ENCODE data around the gene TMEM131L.

TMEM131L gene

DNA sequence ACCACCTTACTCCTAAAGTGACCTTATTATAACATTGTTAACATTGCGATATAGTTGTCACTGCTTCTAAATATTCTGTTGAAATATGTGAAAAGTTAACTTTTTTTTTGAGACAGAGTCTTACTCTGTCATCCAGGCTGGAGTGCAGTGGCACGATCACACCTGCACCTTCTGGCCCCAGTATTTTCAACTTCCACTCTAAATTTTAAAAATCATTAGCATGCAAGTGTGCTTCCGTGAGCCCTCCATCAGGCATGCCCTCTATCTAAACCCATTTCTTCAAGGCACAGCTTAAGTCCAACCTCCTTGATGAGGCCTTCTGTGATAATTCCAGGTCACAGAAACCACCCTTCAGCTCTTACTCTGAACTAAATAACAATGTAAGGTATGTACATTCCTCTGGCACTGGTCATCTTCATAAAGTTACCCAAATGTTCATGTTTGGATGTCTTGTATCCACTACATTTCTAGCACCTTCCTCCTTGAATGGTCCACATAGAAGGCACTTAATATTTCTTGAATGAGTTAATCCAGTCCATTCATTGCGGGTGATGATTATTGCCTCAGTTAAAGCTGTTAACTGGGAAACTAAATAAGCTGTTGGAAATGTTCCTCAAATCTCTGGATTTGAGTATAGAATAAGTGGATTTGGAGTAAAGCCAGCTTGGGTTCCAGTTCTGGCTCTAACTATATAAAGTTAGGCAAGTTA lies 38.6 kb upstream of the TMEM131L start:
- H3K9ac ChIP-seq (ENCODE audit: low read depth, low read length) = no peak overlapping the region
- no peak overlapping the region for H3K4me2 ChIP-seq (ENCODE audit: low read length)
- no peaks in the 10 kb centered on the region for H3K36me3 ChIP-seq (ENCODE audit: insufficient read depth, low read length)
- no peaks in the 10 kb centered on the region for H3K27me3 ChIP-seq (ENCODE audit: control insufficient read depth, insufficient read depth, low read length)
- H3K4me1 ChIP-seq (ENCODE audit: control insufficient read depth, insufficient read depth, low read length) = peaks cover 5% of the 10 kb centered on the region
- no peak overlapping the region for H3K4me3 ChIP-seq (ENCODE audit: low read length)
- H3K9me3 ChIP-seq (replicated peaks; ENCODE audit: low read length) = no peaks in the 10 kb centered on the region

DNA sequence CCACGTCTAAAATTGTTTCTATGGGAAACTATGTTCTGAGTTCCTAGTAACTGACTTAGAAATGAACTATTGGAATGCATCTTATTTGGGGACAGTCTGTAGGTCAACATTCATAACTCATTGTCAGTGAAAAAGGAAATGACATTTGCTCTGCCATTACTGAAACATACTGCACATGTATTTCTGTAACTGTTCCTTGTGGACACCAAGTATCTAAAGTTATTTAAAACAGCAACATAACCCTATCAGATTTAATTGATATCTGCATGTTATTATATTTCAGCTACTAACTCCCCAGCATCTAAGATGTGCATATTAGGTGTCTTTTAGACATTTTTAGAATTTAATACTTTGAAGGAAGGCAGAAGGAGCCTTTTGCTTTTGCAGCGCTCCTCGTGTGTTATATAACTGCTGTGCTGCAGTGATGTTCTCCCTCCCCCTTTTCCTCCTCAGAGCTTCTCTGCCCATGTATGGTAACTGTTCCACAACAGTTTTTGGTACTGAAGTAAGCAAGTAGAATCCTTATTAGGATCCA lies 37.2 kb upstream of the TMEM131L start:
- H3K36me3 ChIP-seq (ENCODE audit: insufficient read depth, low read length) = no peaks in the 10 kb centered on the region
- H3K4me1 ChIP-seq (ENCODE audit: control insufficient read depth, insufficient read depth, low read length) = peaks cover 8% of the 10 kb centered on the region
- H3K27me3 ChIP-seq (ENCODE audit: control insufficient read depth, insufficient read depth, low read length) = no peaks in the 10 kb centered on the region
- no peak overlapping the region for H3K4me2 ChIP-seq (ENCODE audit: low read length)
- H3K9ac ChIP-seq (ENCODE audit: low read depth, low read length) = no peak overlapping the region
- H3K4me3 ChIP-seq (ENCODE audit: low read length) = no peak overlapping the region
- no peaks in the 10 kb centered on the region for H3K9me3 ChIP-seq (replicated peaks; ENCODE audit: low read length)

DNA sequence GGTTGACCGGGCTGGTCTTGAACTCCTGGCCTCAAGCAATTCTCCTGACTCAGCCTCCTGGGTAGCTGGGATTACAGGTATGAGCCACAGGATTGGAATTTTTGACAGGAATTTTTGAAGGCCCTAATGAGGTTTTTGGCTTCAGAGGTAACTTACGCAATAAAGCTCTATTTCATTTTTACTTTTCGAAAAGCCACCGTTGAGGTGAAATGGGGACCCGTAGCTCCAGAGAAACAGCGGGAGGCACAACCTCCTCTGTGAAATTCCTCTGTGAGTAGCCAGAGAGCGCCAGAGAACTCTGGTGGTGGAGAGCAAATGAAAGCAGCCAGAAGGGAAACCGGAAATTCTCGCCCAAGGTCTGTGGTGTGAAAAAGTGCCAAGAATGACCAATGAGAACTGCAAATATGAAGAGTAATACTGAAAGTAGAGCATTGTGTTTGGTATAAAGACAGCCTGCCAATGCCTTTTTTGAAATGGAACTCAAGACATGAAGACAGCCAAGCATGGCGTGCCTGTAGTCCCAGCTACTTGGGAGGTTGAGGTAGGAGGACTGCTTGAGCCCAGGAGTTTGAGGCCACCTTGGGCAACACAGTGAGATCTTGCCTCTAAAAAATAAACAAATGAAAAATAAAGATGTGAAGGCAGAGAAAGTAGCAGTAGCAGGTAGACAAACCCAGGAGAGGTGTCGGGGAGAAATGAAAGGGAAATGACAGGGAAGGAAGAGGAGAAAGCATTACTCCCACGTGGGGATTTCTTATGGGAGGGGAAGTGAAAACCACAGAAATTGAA lies 33.0 kb upstream of the TMEM131L start:
- no peaks in the 10 kb centered on the region for H3K9me3 ChIP-seq (replicated peaks; ENCODE audit: low read length)
- H3K4me2 ChIP-seq (ENCODE audit: low read length) = no peak overlapping the region
- H3K9ac ChIP-seq (ENCODE audit: low read depth, low read length) = no peak overlapping the region
- H3K36me3 ChIP-seq (ENCODE audit: insufficient read depth, low read length) = no peaks in the 10 kb centered on the region
- H3K4me3 ChIP-seq (ENCODE audit: low read length) = no peak overlapping the region
- H3K27me3 ChIP-seq (ENCODE audit: control insufficient read depth, insufficient read depth, low read length) = no peaks in the 10 kb centered on the region
- peaks cover 4% of the 10 kb centered on the region for H3K4me1 ChIP-seq (ENCODE audit: control insufficient read depth, insufficient read depth, low read length)

DNA sequence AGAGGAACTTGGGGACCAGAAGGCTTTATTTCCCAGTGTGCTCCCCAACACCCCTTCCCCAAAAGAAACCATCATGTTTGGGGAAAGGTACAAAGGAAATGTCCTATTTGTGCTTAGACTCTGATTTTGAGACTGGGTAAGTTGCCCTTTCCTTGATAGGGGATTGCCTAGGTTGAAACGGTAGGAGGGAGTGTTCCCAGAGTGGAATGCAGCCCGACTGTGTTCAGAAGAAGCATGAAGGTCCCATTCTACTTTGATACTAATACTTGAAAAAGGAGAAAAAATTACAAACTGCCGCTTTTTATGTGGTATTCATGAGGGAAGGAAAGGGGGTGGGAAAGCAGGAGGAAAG lies 32.4 kb upstream of the TMEM131L start:
- no peak overlapping the region for H3K4me3 ChIP-seq (ENCODE audit: low read length)
- H3K4me1 ChIP-seq (ENCODE audit: control insufficient read depth, insufficient read depth, low read length) = peaks cover 4% of the 10 kb centered on the region
- no peaks in the 10 kb centered on the region for H3K27me3 ChIP-seq (ENCODE audit: control insufficient read depth, insufficient read depth, low read length)
- H3K9me3 ChIP-seq (replicated peaks; ENCODE audit: low read length) = no peaks in the 10 kb centered on the region
- no peaks in the 10 kb centered on the region for H3K36me3 ChIP-seq (ENCODE audit: insufficient read depth, low read length)
- no peak overlapping the region for H3K4me2 ChIP-seq (ENCODE audit: low read length)
- H3K9ac ChIP-seq (ENCODE audit: low read depth, low read length) = no peak overlapping the region

DNA sequence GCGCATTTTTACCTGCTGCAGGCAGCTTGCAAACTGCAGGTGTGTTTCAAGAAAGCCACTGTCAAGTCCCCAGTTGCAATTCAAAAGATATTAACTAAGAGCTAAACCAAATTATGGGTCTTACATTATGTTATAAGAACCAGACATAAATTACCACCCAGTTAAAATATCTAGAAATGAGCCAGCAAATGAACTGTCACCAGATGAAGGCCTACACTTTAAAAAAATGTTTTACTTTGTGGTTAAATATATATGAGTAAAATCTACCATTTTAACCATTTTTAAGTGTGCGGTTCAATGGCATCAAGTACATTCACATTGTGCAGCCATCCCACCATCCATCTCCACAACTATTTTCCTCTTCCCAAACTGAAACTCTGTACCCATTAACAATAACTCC lies 32.0 kb upstream of the TMEM131L start:
- no peaks in the 10 kb centered on the region for H3K36me3 ChIP-seq (ENCODE audit: insufficient read depth, low read length)
- H3K4me2 ChIP-seq (ENCODE audit: low read length) = no peak overlapping the region
- peaks cover 4% of the 10 kb centered on the region for H3K4me1 ChIP-seq (ENCODE audit: control insufficient read depth, insufficient read depth, low read length)
- H3K9ac ChIP-seq (ENCODE audit: low read depth, low read length) = no peak overlapping the region
- H3K4me3 ChIP-seq (ENCODE audit: low read length) = no peak overlapping the region
- no peaks in the 10 kb centered on the region for H3K27me3 ChIP-seq (ENCODE audit: control insufficient read depth, insufficient read depth, low read length)
- no peaks in the 10 kb centered on the region for H3K9me3 ChIP-seq (replicated peaks; ENCODE audit: low read length)

DNA sequence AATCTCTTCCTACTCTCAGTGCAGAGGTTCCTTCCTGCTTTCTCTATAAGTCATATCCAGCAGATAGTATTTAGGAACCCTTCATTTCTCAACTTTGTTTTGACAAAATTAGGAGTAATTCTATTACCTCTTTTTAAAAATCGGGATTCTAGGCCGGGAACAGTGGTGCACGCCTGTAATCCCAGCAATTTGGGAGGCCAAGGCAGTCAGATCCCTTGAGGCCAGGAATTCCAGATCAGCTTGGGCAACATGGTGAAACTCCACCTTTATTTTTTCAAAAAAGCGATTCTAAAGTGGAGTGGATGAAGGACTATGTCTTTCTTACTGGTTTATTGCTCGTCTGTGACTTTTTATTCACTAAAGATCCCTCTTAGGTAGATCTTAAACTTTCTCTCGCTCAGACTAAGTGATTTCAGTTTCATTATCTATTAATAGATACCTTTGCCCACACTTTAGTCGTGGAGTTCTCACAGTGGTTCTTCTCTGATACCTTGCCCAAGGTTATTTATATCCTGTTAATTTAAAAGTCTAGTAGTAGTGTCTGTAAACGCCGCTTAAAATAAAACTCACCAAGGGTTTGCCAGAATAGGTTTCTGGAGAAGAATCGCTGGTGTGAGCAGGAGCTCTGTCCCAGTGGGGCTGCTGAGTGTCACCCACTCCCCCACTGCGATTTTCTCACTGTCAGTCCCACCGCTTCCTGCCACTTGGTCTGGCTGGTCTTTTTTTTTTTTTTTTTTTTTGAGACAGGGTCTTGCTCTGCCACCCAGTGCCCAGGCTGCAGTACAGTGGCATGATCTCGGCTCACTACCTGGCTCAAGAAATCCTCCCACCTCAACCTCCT lies 27.0 kb upstream of the TMEM131L start:
- H3K27me3 ChIP-seq (ENCODE audit: control insufficient read depth, insufficient read depth, low read length) = no peaks in the 10 kb centered on the region

DNA sequence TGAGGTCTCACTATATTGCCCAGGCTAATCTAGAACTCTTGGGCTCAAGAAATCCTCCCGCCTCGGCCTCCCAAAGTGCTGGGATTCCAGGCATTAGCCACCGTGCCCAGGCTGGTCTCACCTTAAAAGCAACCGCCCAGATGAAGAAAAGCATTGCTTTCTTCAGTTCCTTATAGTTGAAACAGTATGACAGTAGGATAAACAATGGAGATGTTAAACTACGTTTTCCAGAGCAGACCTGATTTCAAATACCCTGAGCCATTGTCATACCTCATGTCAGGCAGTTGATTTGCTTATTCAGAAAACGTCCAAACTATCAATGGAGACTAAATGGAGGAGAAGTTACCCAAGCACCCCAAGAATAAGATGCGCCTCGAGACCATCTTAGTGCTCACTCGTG lies 26.3 kb upstream of the TMEM131L start:
- Histone ChIP-seq H3K9ac (ENCODE audit: low read depth, low read length) (no peak overlapping the region), H3K4me3 (ENCODE audit: low read length) (no peak overlapping the region), H3K4me2 (ENCODE audit: low read length) (no peak overlapping the region), H3K9me3 (replicated peaks; ENCODE audit: low read length) (no peaks in the 10 kb centered on the region), H3K27me3 (ENCODE audit: control insufficient read depth, insufficient read depth, low read length) (no peaks in the 10 kb centered on the region), H3K36me3 (ENCODE audit: insufficient read depth, low read length) (no peaks in the 10 kb centered on the region), H3K4me1 (ENCODE audit: control insufficient read depth, insufficient read depth, low read length) (no peaks in the 10 kb centered on the region)

More for the DNA sequence above, 27.0 kb upstream of the TMEM131L start:
- no peak overlapping the region for H3K9ac ChIP-seq (ENCODE audit: low read depth, low read length)
- no peak overlapping the region for H3K4me3 ChIP-seq (ENCODE audit: low read length)
- no peaks in the 10 kb centered on the region for H3K4me1 ChIP-seq (ENCODE audit: control insufficient read depth, insufficient read depth, low read length)
- H3K9me3 ChIP-seq (replicated peaks; ENCODE audit: low read length) = no peaks in the 10 kb centered on the region
- no peaks in the 10 kb centered on the region for H3K36me3 ChIP-seq (ENCODE audit: insufficient read depth, low read length)
- no peak overlapping the region for H3K4me2 ChIP-seq (ENCODE audit: low read length)

DNA sequence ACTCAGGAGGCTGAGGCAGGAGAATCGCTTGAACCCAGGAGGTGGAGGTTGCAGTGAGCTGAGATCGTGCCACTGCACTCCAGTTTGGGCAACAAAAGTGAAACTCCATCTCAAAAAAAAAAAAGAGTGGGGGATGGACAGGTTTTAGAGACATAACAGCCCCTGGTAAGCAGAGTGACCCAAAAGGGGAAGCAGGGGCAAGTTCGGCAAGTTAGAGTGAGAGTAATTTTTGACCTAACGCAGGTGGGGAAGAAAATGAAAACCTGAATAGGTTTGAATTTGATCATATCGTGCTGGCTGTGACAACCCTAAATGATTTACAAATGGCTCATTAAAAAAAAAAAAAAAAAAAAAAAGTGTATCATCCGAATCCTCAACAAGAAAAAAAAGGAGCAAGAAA lies 25.7 kb upstream of the TMEM131L start:
- H3K4me3 ChIP-seq (ENCODE audit: low read length) = no peak overlapping the region
- H3K4me2 ChIP-seq (ENCODE audit: low read length) = no peak overlapping the region
- H3K4me1 ChIP-seq (ENCODE audit: control insufficient read depth, insufficient read depth, low read length) = no peaks in the 10 kb centered on the region
- no peaks in the 10 kb centered on the region for H3K27me3 ChIP-seq (ENCODE audit: control insufficient read depth, insufficient read depth, low read length)
- H3K36me3 ChIP-seq (ENCODE audit: insufficient read depth, low read length) = no peaks in the 10 kb centered on the region
- no peak overlapping the region for H3K9ac ChIP-seq (ENCODE audit: low read depth, low read length)
- no peaks in the 10 kb centered on the region for H3K9me3 ChIP-seq (replicated peaks; ENCODE audit: low read length)

DNA sequence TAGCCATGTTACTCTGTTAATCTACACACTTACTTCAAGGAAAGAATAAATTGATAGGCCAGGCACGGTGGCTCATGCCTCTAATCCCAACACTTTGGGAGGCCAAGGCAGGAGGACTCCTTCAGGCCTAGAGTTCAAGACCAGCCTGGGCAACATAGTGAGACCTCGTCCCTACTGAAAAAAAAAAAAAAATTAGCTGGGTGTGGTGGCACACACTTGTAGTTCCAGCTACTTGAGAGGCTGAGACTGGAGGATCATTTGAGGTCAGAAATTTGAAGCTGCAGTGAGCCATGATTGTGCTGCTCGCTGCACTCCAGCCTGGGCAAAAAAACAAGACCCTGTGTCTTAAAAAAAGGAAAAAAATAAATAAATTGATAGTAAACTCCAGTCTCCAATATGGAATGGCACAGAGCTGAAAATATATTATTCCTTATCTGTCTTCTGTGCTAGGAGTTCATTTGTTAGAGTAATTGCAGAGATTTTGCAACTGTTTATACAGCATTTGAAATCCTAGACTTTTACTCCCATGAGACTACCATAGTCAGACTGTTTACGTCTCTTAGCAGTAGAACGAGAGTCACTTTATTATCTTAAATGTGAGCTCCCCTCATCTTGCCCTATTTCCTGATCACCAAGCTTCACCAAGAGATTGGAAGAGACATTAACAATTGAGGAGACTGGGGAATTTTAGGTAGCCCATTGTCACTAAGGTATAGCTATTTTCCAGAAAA lies 18.8 kb upstream of the TMEM131L start:
- no peaks in the 10 kb centered on the region for H3K27me3 ChIP-seq (ENCODE audit: control insufficient read depth, insufficient read depth, low read length)
- H3K36me3 ChIP-seq (ENCODE audit: insufficient read depth, low read length) = no peaks in the 10 kb centered on the region
- no peaks in the 10 kb centered on the region for H3K9me3 ChIP-seq (replicated peaks; ENCODE audit: low read length)
- peak overlapping the region; percentile 69 for H3K4me2 ChIP-seq (ENCODE audit: low read length)
- H3K4me1 ChIP-seq (ENCODE audit: control insufficient read depth, insufficient read depth, low read length) = peaks cover 23% of the 10 kb centered on the region
- no peak overlapping the region for H3K9ac ChIP-seq (ENCODE audit: low read depth, low read length)
- H3K4me3 ChIP-seq (ENCODE audit: low read length) = peak overlapping the region; percentile 27

DNA sequence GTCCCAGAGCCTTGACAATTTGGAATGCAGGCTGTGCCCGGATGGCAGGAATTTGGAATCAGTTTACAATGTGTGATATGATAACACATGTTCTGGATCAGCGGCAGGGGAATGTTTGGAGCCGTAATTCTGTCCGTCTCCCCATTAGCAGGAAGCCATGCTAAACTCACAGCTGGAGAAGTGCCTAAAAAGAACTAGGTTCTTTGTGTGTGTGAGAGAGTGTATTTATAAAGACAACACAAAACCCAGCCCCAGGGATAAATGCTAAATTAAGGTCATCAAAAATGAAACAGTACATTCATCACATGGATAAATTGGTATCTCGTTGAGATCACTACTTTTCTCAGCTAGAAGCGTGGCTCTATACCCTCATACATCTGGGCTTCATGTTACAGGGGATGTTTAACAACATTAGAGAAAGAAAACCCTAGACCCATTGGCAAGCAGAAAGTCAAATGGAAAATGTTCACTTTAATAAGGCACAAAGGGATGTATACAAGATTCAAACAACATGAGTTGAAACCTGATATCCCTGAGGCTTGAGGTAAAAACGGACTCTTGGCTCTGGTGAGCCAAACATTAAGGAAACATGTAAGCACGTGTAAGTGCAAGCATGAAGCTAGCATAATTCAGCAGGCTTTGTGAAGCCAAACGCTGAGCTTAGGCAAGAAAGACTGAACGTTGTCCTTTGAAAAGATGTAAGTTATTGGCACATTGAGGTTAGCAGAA lies 18.0 kb upstream of the TMEM131L start:
- Histone ChIP-seq H3K4me3 (ENCODE audit: low read length) (peak overlapping the region; percentile 27), H3K27me3 (ENCODE audit: control insufficient read depth, insufficient read depth, low read length) (no peaks in the 10 kb centered on the region), H3K36me3 (ENCODE audit: insufficient read depth, low read length) (no peaks in the 10 kb centered on the region), H3K4me1 (ENCODE audit: control insufficient read depth, insufficient read depth, low read length) (peaks cover 23% of the 10 kb centered on the region), H3K9me3 (replicated peaks; ENCODE audit: low read length) (no peaks in the 10 kb centered on the region), H3K9ac (ENCODE audit: low read depth, low read length) (no peak overlapping the region), H3K4me2 (ENCODE audit: low read length) (peak overlapping the region; percentile 69)

Measured in skeletal muscle satellite cell (primary cell).